ENCODE data around the gene MTMR10. TPM values are rescaled to one million over a fixed set of nuclear protein-coding genes. Genes with fewer than 3 reads are reported as not detected.
A peak's percentile ranks its signal among the peaks of the same experiment; 100 is the strongest.

MTMR10 gene
- total RNA-seq, 1 donor from 2014 or later = 12.2 TPM

DNA sequence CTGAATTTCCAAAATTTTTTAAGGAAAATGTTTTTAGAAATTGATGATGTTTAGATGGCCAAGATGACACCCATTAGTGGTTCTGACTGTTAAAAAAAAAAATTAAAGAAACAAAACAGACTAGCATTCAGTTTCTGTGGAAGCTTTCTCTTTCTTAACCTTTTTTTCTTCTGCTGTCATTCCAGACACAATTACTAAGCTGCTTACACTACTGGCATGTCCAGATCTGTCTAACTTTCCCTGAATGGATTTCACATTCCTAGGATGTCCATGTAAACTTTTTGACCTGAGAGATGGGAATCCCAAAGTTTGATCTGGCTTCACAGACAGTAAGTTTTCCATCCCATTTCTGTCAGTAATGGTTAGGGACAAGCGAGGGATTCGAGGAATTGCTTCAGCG is 10.3 kb upstream of the MTMR10 start:
- H3K27me3 Mint-ChIP-seq (ENCODE audit: low read depth) = peaks cover 42% of the 10 kb centered on the region
- H3K27ac Mint-ChIP-seq = no peak overlapping the region
- H3K9me3 Mint-ChIP-seq = no peaks in the 10 kb centered on the region
- H3K4me3 Mint-ChIP-seq (ENCODE audit: low read depth) = no peak overlapping the region
- intact Hi-C loops (cut with micrococcal nuclease) = no loop called here
- no peak for DNase-seq (ENCODE audit: low spot score)
- peaks cover 14% of the 10 kb centered on the region for H3K4me1 Mint-ChIP-seq (ENCODE audit: low read depth)
- H3K36me3 Mint-ChIP-seq (ENCODE audit: low read depth) = no peaks in the 10 kb centered on the region

DNA sequence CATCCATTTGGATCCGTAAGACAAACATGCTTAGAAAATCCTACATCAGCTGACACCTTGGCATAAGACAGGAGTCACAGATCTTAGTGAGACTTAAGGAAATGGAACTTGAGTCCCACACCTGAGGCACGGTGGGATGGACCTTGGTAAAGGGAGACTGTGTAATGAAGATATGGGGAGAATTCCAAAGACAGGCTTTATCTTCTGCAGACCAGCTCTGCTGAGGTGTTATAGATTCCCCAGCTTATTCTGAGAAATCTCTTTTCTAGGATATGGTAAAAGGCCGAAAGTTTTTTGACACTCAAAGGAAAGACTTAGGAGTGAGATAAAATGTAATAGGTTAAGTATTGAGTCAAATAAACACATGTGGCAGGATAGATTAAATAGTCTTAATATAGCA is 8.3 kb upstream of the MTMR10 start:
- no peaks in the 10 kb centered on the region for H3K36me3 Mint-ChIP-seq (ENCODE audit: low read depth)
- H3K9me3 Mint-ChIP-seq = no peaks in the 10 kb centered on the region
- H3K27ac Mint-ChIP-seq = no peak overlapping the region
- peaks cover 6% of the 10 kb centered on the region for H3K4me1 Mint-ChIP-seq (ENCODE audit: low read depth)
- H3K27me3 Mint-ChIP-seq (ENCODE audit: low read depth) = peaks cover 42% of the 10 kb centered on the region
- no peak overlapping the region for H3K4me3 Mint-ChIP-seq (ENCODE audit: low read depth)
- DNase-seq (ENCODE audit: low spot score) = no peak
- intact Hi-C loops (cut with micrococcal nuclease) = loop anchor here (5.0 to 10.0 kb wide), 2 partner anchors 52 to 485 kb away; no protein-coding TSS in a partner anchor

DNA sequence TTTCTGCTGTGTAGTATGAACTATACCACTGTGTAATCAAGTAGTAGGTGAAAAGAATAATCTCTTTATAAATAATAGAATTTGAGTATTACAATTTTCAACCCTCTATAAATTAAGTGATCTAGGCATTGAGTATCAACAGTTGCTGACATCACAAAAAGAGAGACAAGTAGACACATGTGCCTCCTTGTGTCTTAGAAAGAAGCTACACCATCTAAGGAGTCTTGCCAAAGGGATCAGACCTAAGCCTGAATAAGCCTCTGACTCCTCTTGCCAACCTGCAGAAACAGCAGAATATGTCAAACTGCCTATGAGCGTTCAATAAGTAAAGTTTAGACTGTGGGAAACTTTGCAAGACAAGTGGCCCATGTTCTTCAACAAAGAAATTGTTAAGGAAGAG is 5.8 kb upstream of the MTMR10 start:
- DNase-seq (ENCODE audit: low spot score) = no peak
- Mint-ChIP-seq H3K27me3 (ENCODE audit: low read depth) (peaks cover 29% of the 10 kb centered on the region), H3K27ac (no peak overlapping the region), H3K4me3 (ENCODE audit: low read depth) (no peak overlapping the region), H3K4me1 (ENCODE audit: low read depth) (peaks cover 1% of the 10 kb centered on the region), H3K36me3 (ENCODE audit: low read depth) (no peaks in the 10 kb centered on the region), H3K9me3 (no peaks in the 10 kb centered on the region)
- intact Hi-C loops (cut with micrococcal nuclease) = loop anchor here (5.0 to 10.0 kb wide), 2 partner anchors 50 to 488 kb away; no protein-coding TSS in a partner anchor

DNA sequence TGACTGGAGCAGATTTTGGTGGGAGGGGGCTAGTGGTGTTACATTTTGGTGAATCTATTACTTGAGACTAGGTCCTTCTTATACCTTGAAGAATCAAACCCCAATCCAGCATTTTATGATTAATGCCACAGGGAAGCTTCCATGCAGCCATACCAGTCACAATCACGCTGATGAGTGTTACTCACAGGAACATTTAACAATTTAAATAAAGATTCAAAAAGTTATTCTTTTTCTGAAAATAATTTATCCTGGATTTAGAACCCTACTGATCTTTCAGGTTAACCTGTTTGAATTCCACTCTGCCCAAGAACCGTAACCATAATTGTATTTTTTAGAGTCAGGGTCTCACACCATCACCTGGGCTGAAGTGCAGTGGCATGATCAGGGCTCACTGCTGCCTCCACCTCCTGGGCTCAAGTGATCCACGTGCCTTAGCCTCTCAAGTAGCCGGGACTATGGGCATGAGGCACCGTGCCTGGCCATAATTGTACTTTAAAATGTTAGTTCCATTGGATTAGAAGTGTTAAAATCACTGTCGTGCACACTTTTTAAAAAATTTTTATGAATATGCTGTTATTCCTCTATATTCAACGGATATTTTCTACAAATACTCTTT is 929 bp upstream of the MTMR10 start:
- Mint-ChIP-seq H3K4me1 (ENCODE audit: low read depth) (peaks cover 19% of the 10 kb centered on the region), H3K27ac (peak overlapping the region; percentile 69), H3K36me3 (ENCODE audit: low read depth) (peaks cover 10% of the 10 kb centered on the region), H3K4me3 (ENCODE audit: low read depth) (peak overlapping the region; percentile 84), H3K27me3 (ENCODE audit: low read depth) (peaks cover 11% of the 10 kb centered on the region), H3K9me3 (no peaks in the 10 kb centered on the region)
- no peak for DNase-seq (ENCODE audit: low spot score)
- intact Hi-C loops (cut with micrococcal nuclease) = loop anchor here (5.0 to 10.0 kb wide), 2 partner anchors 90 to 492 kb away; partner anchors contain the start of gene FAN1

DNA sequence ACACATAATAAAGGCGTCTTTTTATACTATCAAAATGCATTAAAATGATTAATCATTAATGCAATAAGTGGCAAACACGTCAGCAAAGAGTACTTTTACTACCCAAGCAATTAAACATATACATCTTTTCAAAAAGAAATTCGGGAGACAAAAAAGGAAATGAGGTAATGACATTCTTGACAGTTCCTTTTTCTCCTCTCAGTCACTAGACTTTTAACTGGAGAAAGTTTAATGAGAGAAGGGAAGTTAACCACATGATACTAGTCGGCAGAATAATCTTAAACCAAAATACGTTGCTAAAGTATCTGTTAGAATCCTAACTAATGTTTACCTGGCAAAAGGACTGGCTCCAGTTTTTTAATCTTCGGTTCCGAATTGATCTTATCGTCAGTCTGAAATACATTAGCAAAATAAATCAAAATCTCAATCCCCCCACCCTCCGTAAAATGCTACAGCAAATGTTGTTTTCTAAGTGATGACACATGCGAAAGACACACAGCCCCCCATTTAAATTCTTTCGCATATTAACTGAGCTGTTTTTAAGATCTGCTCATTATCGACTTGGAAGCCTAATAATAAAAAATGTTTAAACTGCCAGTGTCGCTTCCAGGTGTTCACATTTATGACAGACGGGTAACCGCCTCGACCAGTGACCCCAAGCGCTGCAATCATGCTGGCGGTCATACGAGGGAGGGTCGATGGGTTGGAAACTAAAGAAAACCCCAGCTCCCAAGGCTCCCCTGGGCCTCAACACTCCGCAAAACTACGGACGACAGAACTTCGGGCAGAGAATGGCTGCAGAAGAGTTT is 778 bp downstream of the MTMR10 start:
- no peak for DNase-seq (ENCODE audit: low spot score)
- Mint-ChIP-seq H3K4me1 (ENCODE audit: low read depth) (peaks cover 19% of the 10 kb centered on the region), H3K4me3 (ENCODE audit: low read depth) (peak overlapping the region; percentile 90), H3K9me3 (no peaks in the 10 kb centered on the region), H3K27ac (peak overlapping the region; percentile 83), H3K27me3 (ENCODE audit: low read depth) (peaks cover 3% of the 10 kb centered on the region), H3K36me3 (ENCODE audit: low read depth) (peaks cover 15% of the 10 kb centered on the region)
- intact Hi-C loops (cut with micrococcal nuclease) = loop anchor here (2.0 to 10.0 kb wide), 4 partner anchors 88 to 494 kb away; partner anchors contain the start of genes FAN1 and KLF13

DNA sequence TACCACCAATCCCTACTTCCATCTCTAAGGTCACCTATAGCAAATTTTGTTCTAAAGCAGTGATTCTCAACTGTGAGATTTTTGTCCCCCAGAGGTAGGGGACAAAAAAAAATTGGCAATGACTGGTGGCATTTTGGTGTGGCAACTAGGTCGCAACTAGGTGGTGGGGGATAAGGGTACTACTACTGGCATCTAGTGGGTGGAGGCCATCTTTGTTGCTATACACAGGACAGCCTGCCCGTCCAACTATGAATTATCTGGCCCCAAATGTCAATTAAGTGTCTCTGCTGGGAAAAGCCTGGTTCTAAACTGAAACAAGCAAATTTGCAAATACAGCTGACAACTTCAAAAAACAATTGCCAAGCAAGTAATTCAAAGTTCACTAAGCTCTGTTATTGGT is 1.4 kb downstream of the MTMR10 start:
- Mint-ChIP-seq H3K4me3 (ENCODE audit: low read depth) (peak overlapping the region; percentile 90), H3K9me3 (no peaks in the 10 kb centered on the region), H3K4me1 (ENCODE audit: low read depth) (peaks cover 22% of the 10 kb centered on the region), H3K27me3 (ENCODE audit: low read depth) (peaks cover 1% of the 10 kb centered on the region), H3K36me3 (ENCODE audit: low read depth) (peaks cover 18% of the 10 kb centered on the region), H3K27ac (peak overlapping the region; percentile 83)
- intact Hi-C loops (cut with micrococcal nuclease) = loop anchor here (2.0 to 10.0 kb wide), 4 partner anchors 88 to 495 kb away; partner anchors contain the start of genes FAN1 and KLF13
- DNase-seq (ENCODE audit: low spot score) = no peak

DNA sequence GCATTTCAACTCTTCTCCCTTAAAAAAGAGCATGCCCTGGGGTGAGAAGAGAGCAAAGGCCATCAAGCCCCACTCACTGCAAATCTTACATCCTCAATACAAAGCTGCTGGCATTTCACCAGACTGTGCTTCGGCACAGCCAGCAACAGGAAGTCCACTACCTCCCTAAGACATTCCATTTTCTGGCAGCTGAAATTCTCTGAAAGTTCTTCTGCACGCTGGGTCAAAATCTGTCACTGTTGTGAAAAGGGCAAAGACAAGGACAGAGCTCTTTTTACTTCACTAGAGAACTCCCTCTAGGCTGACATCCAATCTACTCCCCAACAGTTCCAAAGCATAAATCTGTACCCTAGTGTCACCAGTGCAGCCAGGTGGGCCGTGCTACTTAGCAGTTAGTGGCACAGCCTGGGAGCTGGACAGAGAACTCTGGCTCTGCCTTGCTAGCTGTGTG is 6.3 kb downstream of the MTMR10 start:
- DNase-seq (ENCODE audit: low spot score) = no peak
- no peaks in the 10 kb centered on the region for H3K9me3 Mint-ChIP-seq
- H3K36me3 Mint-ChIP-seq (ENCODE audit: low read depth) = peaks cover 32% of the 10 kb centered on the region
- peaks cover 22% of the 10 kb centered on the region for H3K4me1 Mint-ChIP-seq (ENCODE audit: low read depth)
- H3K4me3 Mint-ChIP-seq (ENCODE audit: low read depth) = no peak overlapping the region
- H3K27me3 Mint-ChIP-seq (ENCODE audit: low read depth) = no peaks in the 10 kb centered on the region
- intact Hi-C loops (cut with micrococcal nuclease) = no loop called here
- no peak overlapping the region for H3K27ac Mint-ChIP-seq

DNA sequence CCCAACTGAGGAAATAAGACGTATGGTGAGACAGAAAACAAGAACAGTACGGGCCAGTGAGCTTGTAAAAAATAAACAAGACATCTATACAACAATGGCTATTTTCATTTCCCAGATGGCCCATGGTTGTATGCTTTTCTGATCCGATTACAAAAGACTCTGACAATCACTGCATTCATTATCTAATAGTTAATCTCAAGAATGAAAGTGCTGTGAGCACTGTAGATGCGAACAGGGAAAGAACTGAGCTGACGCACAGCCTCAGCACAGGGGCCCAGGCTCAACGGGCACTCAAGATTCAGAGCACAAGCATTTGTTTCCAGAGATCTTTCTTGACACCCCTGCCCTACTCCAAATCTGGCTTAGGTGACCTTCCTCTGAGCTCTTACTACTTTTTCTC is 6.9 kb downstream of the MTMR10 start:
- Mint-ChIP-seq H3K27ac (no peak overlapping the region), H3K4me3 (ENCODE audit: low read depth) (no peak overlapping the region), H3K36me3 (ENCODE audit: low read depth) (peaks cover 33% of the 10 kb centered on the region), H3K4me1 (ENCODE audit: low read depth) (peaks cover 19% of the 10 kb centered on the region), H3K9me3 (no peaks in the 10 kb centered on the region), H3K27me3 (ENCODE audit: low read depth) (no peaks in the 10 kb centered on the region)
- intact Hi-C loops (cut with micrococcal nuclease) = no loop called here
- DNase-seq (ENCODE audit: low spot score) = no peak

DNA sequence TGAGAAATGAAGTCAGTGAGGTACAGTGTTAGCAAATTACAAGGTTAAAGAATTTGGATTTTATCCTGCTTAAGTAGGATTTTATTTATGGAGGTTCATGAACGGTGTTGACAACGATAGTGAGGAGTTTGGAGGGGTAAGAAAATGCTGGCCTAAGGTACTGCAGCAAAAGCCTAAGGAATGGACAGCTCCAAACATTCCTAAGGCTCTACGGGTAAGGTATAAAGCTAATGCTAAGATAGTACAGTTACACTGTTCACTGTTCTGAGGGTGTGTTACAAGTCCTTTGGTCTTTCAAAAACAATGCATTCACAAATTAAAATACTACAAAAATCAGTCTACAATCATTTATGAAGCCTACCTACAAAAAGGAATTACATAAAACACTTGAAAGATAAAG is 7.3 kb downstream of the MTMR10 start:
- no peak overlapping the region for H3K4me3 Mint-ChIP-seq (ENCODE audit: low read depth)
- no peaks in the 10 kb centered on the region for H3K9me3 Mint-ChIP-seq
- intact Hi-C loops (cut with micrococcal nuclease) = no loop called here
- no peak overlapping the region for H3K27ac Mint-ChIP-seq
- H3K36me3 Mint-ChIP-seq (ENCODE audit: low read depth) = peaks cover 38% of the 10 kb centered on the region
- DNase-seq (ENCODE audit: low spot score) = no peak
- peaks cover 22% of the 10 kb centered on the region for H3K4me1 Mint-ChIP-seq (ENCODE audit: low read depth)
- H3K27me3 Mint-ChIP-seq (ENCODE audit: low read depth) = no peaks in the 10 kb centered on the region

DNA sequence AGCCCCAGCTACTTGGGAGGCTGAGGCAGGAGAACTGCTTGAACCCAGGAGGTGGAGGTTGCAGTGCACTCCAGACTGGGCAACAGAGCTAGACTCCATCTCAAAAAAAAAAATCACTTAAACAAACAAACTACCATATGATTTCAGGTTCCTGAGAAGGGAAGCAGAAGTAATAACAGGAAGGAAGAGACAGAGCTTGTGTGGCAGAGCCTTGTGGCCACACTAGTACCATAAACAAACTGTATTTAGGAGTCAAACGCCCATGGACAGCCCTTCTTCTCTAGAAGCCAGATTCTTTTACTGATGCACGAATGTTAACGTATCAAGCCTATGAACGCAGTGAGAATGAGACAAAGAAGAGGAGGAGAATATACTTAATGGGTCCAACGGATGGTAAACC is 12.0 kb downstream of the MTMR10 start:
- no peak overlapping the region for H3K4me3 Mint-ChIP-seq (ENCODE audit: low read depth)
- intact Hi-C loops (cut with micrococcal nuclease) = no loop called here
- H3K9me3 Mint-ChIP-seq = no peaks in the 10 kb centered on the region
- no peak overlapping the region for H3K27ac Mint-ChIP-seq
- H3K27me3 Mint-ChIP-seq (ENCODE audit: low read depth) = no peaks in the 10 kb centered on the region
- H3K36me3 Mint-ChIP-seq (ENCODE audit: low read depth) = peaks cover 25% of the 10 kb centered on the region
- peaks cover 9% of the 10 kb centered on the region for H3K4me1 Mint-ChIP-seq (ENCODE audit: low read depth)
- DNase-seq (ENCODE audit: low spot score) = no peak

DNA sequence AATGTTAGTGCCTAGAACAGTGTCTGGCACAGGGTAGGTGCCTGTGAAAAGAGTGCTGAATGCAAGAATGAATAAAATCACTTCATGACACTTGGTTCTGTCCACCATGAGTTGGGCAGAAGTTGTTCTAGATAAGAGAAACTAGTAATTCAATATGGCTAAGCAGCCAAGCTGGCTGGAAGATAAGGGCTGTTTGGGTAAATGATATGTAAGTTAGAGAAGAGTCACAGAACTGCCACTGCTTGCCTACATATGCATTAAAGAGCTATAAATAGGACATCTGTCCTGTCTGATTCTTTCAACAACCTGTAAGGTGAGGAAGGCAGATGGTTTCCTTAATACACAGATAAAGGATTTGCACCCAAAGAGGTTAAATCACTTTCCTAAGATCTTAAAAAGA is 13.1 kb downstream of the MTMR10 start:
- DNase-seq (ENCODE audit: low spot score) = no peak
- Mint-ChIP-seq H3K4me3 (ENCODE audit: low read depth) (no peak overlapping the region), H3K4me1 (ENCODE audit: low read depth) (peaks cover 4% of the 10 kb centered on the region), H3K9me3 (no peaks in the 10 kb centered on the region), H3K27me3 (ENCODE audit: low read depth) (no peaks in the 10 kb centered on the region), H3K36me3 (ENCODE audit: low read depth) (peaks cover 32% of the 10 kb centered on the region), H3K27ac (no peak overlapping the region)
- intact Hi-C loops (cut with micrococcal nuclease) = no loop called here

DNA sequence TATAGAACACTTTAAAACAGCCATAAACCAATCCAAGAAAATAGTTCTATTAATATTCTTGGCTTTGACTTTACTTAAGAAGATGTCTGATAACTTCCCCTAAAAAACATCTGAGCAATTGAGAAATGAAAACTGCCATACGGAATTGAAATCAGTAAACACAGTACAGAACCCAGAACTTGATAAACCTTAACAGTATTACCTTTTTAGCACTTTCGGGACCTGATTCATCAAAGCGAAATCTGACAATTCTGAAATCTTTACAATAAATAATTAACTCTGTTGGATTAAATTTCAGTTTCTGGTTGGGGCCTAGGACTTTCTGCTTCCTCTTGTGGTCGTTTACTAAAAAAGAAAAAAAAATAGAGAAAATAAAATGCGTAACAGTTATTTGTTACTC is 17.3 kb downstream of the MTMR10 start:
- intact Hi-C loops (cut with micrococcal nuclease) = no loop called here
- H3K36me3 Mint-ChIP-seq (ENCODE audit: low read depth) = peaks cover 43% of the 10 kb centered on the region

DNA sequence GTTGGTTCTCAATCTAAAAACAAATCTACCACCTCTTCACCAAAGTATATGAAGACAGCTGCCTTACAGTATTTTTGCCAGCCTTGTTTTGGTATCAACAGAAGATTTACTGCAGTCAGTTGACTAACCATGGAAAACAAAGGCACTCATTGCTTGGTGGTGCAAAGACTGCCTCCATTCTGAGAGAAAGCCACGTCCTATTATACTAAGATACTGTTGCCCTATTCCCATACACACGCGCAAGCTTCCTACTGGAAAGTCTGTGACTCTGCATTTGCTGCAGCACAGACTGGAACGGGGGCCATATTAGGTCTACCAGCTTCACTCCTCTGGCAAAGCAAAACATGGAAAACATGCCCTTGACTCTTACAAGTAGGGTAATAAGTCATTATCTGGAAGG is 18.0 kb downstream of the MTMR10 start:
- Mint-ChIP-seq H3K36me3 (ENCODE audit: low read depth) (peaks cover 40% of the 10 kb centered on the region), H3K4me1 (ENCODE audit: low read depth) (peaks cover 15% of the 10 kb centered on the region), H3K27me3 (ENCODE audit: low read depth) (no peaks in the 10 kb centered on the region), H3K27ac (no peak overlapping the region), H3K4me3 (ENCODE audit: low read depth) (no peak overlapping the region), H3K9me3 (no peaks in the 10 kb centered on the region)
- intact Hi-C loops (cut with micrococcal nuclease) = no loop called here
- DNase-seq (ENCODE audit: low spot score) = no peak

More for the DNA sequence above, 17.3 kb downstream of the MTMR10 start:
- Mint-ChIP-seq H3K4me3 (ENCODE audit: low read depth) (no peak overlapping the region), H3K9me3 (no peaks in the 10 kb centered on the region), H3K27me3 (ENCODE audit: low read depth) (no peaks in the 10 kb centered on the region), H3K27ac (no peak overlapping the region), H3K4me1 (ENCODE audit: low read depth) (peaks cover 12% of the 10 kb centered on the region)
- no peak for DNase-seq (ENCODE audit: low spot score)
